ENCODE results near the gene ACIN1.

ACIN1 gene

GRCh38 chr14:23129759-23130316, 34.9 kb upstream of the ACIN1 start:
- Mint-ChIP-seq H3K27me3 (no peaks in the 10 kb centered on the region), H3K4me1 (ENCODE audit: low read depth) (peaks cover 45% of the 10 kb centered on the region), H3K4me3 (no peak overlapping the region), H3K9me3 (no peaks in the 10 kb centered on the region), H3K27ac (no peak overlapping the region), H3K36me3 (ENCODE audit: low read depth) (peaks cover 93% of the 10 kb centered on the region)
- intact Hi-C loops (cut with micrococcal nuclease), result no loop called here

- intact Hi-C loops (cut with micrococcal nuclease), result no loop called here
- no peak overlapping the region for H3K4me3 Mint-ChIP-seq
- no peak overlapping the region for H3K27ac Mint-ChIP-seq
- H3K27me3 Mint-ChIP-seq, result no peaks in the 10 kb centered on the region
- peaks cover 50% of the 10 kb centered on the region for H3K4me1 Mint-ChIP-seq (ENCODE audit: low read depth)
- H3K9me3 Mint-ChIP-seq, result no peaks in the 10 kb centered on the region
- peaks cover 97% of the 10 kb centered on the region for H3K36me3 Mint-ChIP-seq (ENCODE audit: low read depth)
These were observed 34.2 kb upstream of the ACIN1 start for GRCh38 chr14:23128969-23129758.

GRCh38 chr14:23127861-23128260, 32.9 kb upstream of the ACIN1 start:
- Mint-ChIP-seq H3K36me3 (ENCODE audit: low read depth) (peaks cover 84% of the 10 kb centered on the region), H3K4me3 (no peak overlapping the region), H3K27ac (no peak overlapping the region), H3K27me3 (no peaks in the 10 kb centered on the region), H3K9me3 (no peaks in the 10 kb centered on the region), H3K4me1 (ENCODE audit: low read depth) (peaks cover 62% of the 10 kb centered on the region)
- intact Hi-C loops (cut with micrococcal nuclease), result no loop called here

GRCh38 chr14:23126548-23127278, 31.8 kb upstream of the ACIN1 start:
- H3K27ac Mint-ChIP-seq, result peak overlapping the region; percentile 12
- peaks cover 69% of the 10 kb centered on the region for H3K4me1 Mint-ChIP-seq (ENCODE audit: low read depth)
- intact Hi-C loops (cut with micrococcal nuclease), result no loop called here
- no peaks in the 10 kb centered on the region for H3K9me3 Mint-ChIP-seq
- H3K4me3 Mint-ChIP-seq, result no peak overlapping the region
- peaks cover 72% of the 10 kb centered on the region for H3K36me3 Mint-ChIP-seq (ENCODE audit: low read depth)
- H3K27me3 Mint-ChIP-seq, result no peaks in the 10 kb centered on the region

GRCh38 chr14:23125933-23126524, 31.1 kb upstream of the ACIN1 start:
- Mint-ChIP-seq H3K9me3 (no peaks in the 10 kb centered on the region), H3K4me3 (no peak overlapping the region), H3K27me3 (no peaks in the 10 kb centered on the region), H3K4me1 (ENCODE audit: low read depth) (peaks cover 69% of the 10 kb centered on the region), H3K36me3 (ENCODE audit: low read depth) (peaks cover 65% of the 10 kb centered on the region), H3K27ac (peak overlapping the region; percentile 12)
- intact Hi-C loops (cut with micrococcal nuclease), result no loop called here

GRCh38 chr14:23125011-23125410, 30.1 kb upstream of the ACIN1 start:
- H3K36me3 Mint-ChIP-seq (ENCODE audit: low read depth), result peaks cover 55% of the 10 kb centered on the region
- peak overlapping the region; percentile 35 for H3K27ac Mint-ChIP-seq
- H3K4me1 Mint-ChIP-seq (ENCODE audit: low read depth), result peaks cover 69% of the 10 kb centered on the region
- no peaks in the 10 kb centered on the region for H3K9me3 Mint-ChIP-seq
- intact Hi-C loops (cut with micrococcal nuclease), result no loop called here
- H3K4me3 Mint-ChIP-seq, result no peak overlapping the region
- no peaks in the 10 kb centered on the region for H3K27me3 Mint-ChIP-seq

GRCh38 chr14:23124337-23124954, 29.5 kb upstream of the ACIN1 start:
- Mint-ChIP-seq H3K36me3 (ENCODE audit: low read depth) (peaks cover 50% of the 10 kb centered on the region), H3K9me3 (no peaks in the 10 kb centered on the region), H3K4me3 (no peak overlapping the region), H3K27ac (peak overlapping the region; percentile 35), H3K27me3 (no peaks in the 10 kb centered on the region), H3K4me1 (ENCODE audit: low read depth) (peaks cover 69% of the 10 kb centered on the region)
- intact Hi-C loops (cut with micrococcal nuclease), result no loop called here

GRCh38 chr14:23123419-23123818, 28.5 kb upstream of the ACIN1 start:
- Mint-ChIP-seq H3K9me3 (no peaks in the 10 kb centered on the region), H3K27me3 (no peaks in the 10 kb centered on the region), H3K4me3 (no peak overlapping the region), H3K27ac (peak overlapping the region; percentile 83), H3K36me3 (ENCODE audit: low read depth) (peaks cover 39% of the 10 kb centered on the region), H3K4me1 (ENCODE audit: low read depth) (peaks cover 69% of the 10 kb centered on the region)
- intact Hi-C loops (cut with micrococcal nuclease), result no loop called here

- Mint-ChIP-seq H3K4me1 (ENCODE audit: low read depth) (peaks cover 73% of the 10 kb centered on the region), H3K9me3 (no peaks in the 10 kb centered on the region), H3K27me3 (peaks cover 2% of the 10 kb centered on the region), H3K36me3 (ENCODE audit: low read depth) (peaks cover 26% of the 10 kb centered on the region), H3K4me3 (no peak overlapping the region), H3K27ac (peak overlapping the region; percentile 83)
- intact Hi-C loops (cut with micrococcal nuclease), result no loop called here
These were observed 27.1 kb upstream of the ACIN1 start for GRCh38 chr14:23122086-23122485.

GRCh38 chr14:23121361-23121771, 26.4 kb upstream of the ACIN1 start:
- no peaks in the 10 kb centered on the region for H3K9me3 Mint-ChIP-seq
- peaks cover 19% of the 10 kb centered on the region for H3K36me3 Mint-ChIP-seq (ENCODE audit: low read depth)
- peaks cover 80% of the 10 kb centered on the region for H3K4me1 Mint-ChIP-seq (ENCODE audit: low read depth)
- no peak overlapping the region for H3K4me3 Mint-ChIP-seq
- H3K27me3 Mint-ChIP-seq, result peaks cover 3% of the 10 kb centered on the region
- intact Hi-C loops (cut with micrococcal nuclease), result loop anchor here (1.0 to 2.0 kb wide), 3 partner anchors 33 to 173 kb away; no protein-coding TSS in a partner anchor
- peak overlapping the region; percentile 83 for H3K27ac Mint-ChIP-seq

- Mint-ChIP-seq H3K36me3 (ENCODE audit: low read depth) (peaks cover 12% of the 10 kb centered on the region), H3K4me1 (ENCODE audit: low read depth) (peaks cover 74% of the 10 kb centered on the region), H3K9me3 (no peaks in the 10 kb centered on the region), H3K27ac (peak overlapping the region; percentile 83), H3K4me3 (peak overlapping the region; percentile 27), H3K27me3 (peaks cover 3% of the 10 kb centered on the region)
- intact Hi-C loops (cut with micrococcal nuclease), result loop anchor here (1.0 to 2.0 kb wide), 3 partner anchors 34 to 174 kb away; no protein-coding TSS in a partner anchor
These were observed 25.8 kb upstream of the ACIN1 start for GRCh38 chr14:23120541-23121251.

GRCh38 chr14:23119363-23120327, 24.7 kb upstream of the ACIN1 start:
- H3K4me1 Mint-ChIP-seq (ENCODE audit: low read depth), result peaks cover 74% of the 10 kb centered on the region
- H3K27me3 Mint-ChIP-seq, result peaks cover 3% of the 10 kb centered on the region
- H3K36me3 Mint-ChIP-seq (ENCODE audit: low read depth), result peaks cover 2% of the 10 kb centered on the region
- H3K4me3 Mint-ChIP-seq, result peak overlapping the region; percentile 44
- H3K27ac Mint-ChIP-seq, result peak overlapping the region; percentile 83
- H3K9me3 Mint-ChIP-seq, result no peaks in the 10 kb centered on the region
- intact Hi-C loops (cut with micrococcal nuclease), result loop anchor here (2.0 kb wide), 2 partner anchors 35 to 175 kb away; no protein-coding TSS in a partner anchor

Data from dendritic cell treated with granulocyte-macrophage colony-stimulating factor and Interleukin-4, amounts not matched to agents 40 ng/mL and 50 ng/mL, for 4 days (primary cell).